NCI-H128 (cell line): Measurements from ENCODE around the gene RREB1.

ENCODE experiments used
- DNase-seq: peaks from one replicate; lab custom pipeline; 2025; ENCODE audit not compliant: unreplicated experiment; lab: John Stamatoyannopoulos, UW

The RREB1 gene

GRCh38 chr6:7107578-7108195 lies at the start of gene RREB1:
TSS of gene RREB1 (plus strand) at chr6:7107961. CDS start at chr6:7181912, 73,951 bp downstream.
- no peak for DNase-seq

GRCh38 chr6:7058250-7058923 lies 49.4 kb upstream of the RREB1 start:
- DNase-seq, result no peak

- no peak for DNase-seq
Measured at GRCh38 chr6:7060769-7061516, 46.8 kb upstream of the RREB1 start.

GRCh38 chr6:7062451-7063162 lies 45.2 kb upstream of the RREB1 start:
- no peak for DNase-seq

GRCh38 chr6:7067305-7067704 lies 40.5 kb upstream of the RREB1 start:
- no peak for DNase-seq

GRCh38 chr6:7071405-7071804 lies 36.4 kb upstream of the RREB1 start:
- DNase-seq, result no peak

GRCh38 chr6:7073082-7073820 lies 34.5 kb upstream of the RREB1 start:
- no peak for DNase-seq

GRCh38 chr6:7073821-7074525 lies 33.8 kb upstream of the RREB1 start:
- no peak for DNase-seq

- DNase-seq, result no peak
Measured at GRCh38 chr6:7074870-7075269, 32.9 kb upstream of the RREB1 start.

GRCh38 chr6:7075341-7076000 lies 32.3 kb upstream of the RREB1 start:
- no peak for DNase-seq

GRCh38 chr6:7077856-7078255 lies 29.9 kb upstream of the RREB1 start:
- no peak for DNase-seq

- DNase-seq, result no peak
Measured at GRCh38 chr6:7078856-7079255, 28.9 kb upstream of the RREB1 start.

- no peak for DNase-seq
Measured at GRCh38 chr6:7080311-7080710, 27.4 kb upstream of the RREB1 start.

GRCh38 chr6:7085911-7086310 lies 21.9 kb upstream of the RREB1 start:
- no peak for DNase-seq

GRCh38 chr6:7086488-7086887 lies 21.3 kb upstream of the RREB1 start:
- no peak for DNase-seq

GRCh38 chr6:7087066-7087465 lies 20.7 kb upstream of the RREB1 start:
- no peak for DNase-seq

GRCh38 chr6:7087491-7087979 lies 20.2 kb upstream of the RREB1 start:
- DNase-seq, result no peak

- DNase-seq, result no peak
Measured at GRCh38 chr6:7088076-7088742, 19.6 kb upstream of the RREB1 start.

GRCh38 chr6:7098993-7099392 lies 8.8 kb upstream of the RREB1 start:
- no peak for DNase-seq
